ENCODE results near the gene CLTA. TPM values are rescaled to one million over a fixed set of nuclear protein-coding genes. Genes with fewer than 3 reads are reported as not detected.

Gene CLTA
- total RNA-seq, 1 experiment from 2014 or later: 195 TPM

- H2BK5ac ChIP-seq (ENCODE audit: insufficient read length, low read length): no peak overlapping the region
- no peaks in the 10 kb centered on the region for H3K27me3 ChIP-seq (ENCODE audit: insufficient read depth, low read length)
- H3K4me1 ChIP-seq (ENCODE audit: insufficient read depth, low read length): peaks cover 3% of the 10 kb centered on the region; the same call in 1 of the 2 replicates
- no peak overlapping the region for H3K4me2 ChIP-seq (ENCODE audit: insufficient read depth, insufficient read length, low read length)
- no peak overlapping the region for H3K27ac ChIP-seq (ENCODE audit: insufficient read length, low read depth, low read length)
- no peak overlapping the region for H2AK5ac ChIP-seq (ENCODE audit: insufficient read length, low read length)
- H3K79me2 ChIP-seq (ENCODE audit: insufficient read depth, low read length): no peaks in the 10 kb centered on the region
- H3K56ac ChIP-seq (ENCODE audit: insufficient read length, low read depth, low read length): no peak overlapping the region
- no peak for TF ChIP-seq CTCF (conservative IDR thresholded peaks at IDR 0.05)
- no peak for DNase-seq
- WGBS (ENCODE audit: extremely low coverage, insufficient read length, low lambda C conversion rate): no CpG with 5 or more reads among the region's 14 CpGs
- Mint-ChIP-seq H3K27me3 (ENCODE audit: low read depth) (peaks cover 21% of the 10 kb centered on the region), H3K4me1 (0 out of 4 replicates have a peak, but pooled peaks cover 0 to 4% of the 10 kb centered on the region in 2 experiments), H3K36me3 (ENCODE audit: insufficient read depth in 1 of 3, low read depth in 3 of 3) (peaks cover 13 to 19% (median 16%) of the 10 kb centered on the region in 3 experiments; a peak in 6 of 7 replicates), H3K27ac (no peak overlapping the region), H3K4me3 (no peak overlapping the region), H3K9me3 (peaks cover 12 to 13% of the 10 kb centered on the region in 2 experiments)
- H2BK12ac ChIP-seq (ENCODE audit: insufficient read length, low read depth, low read length): no peak overlapping the region
- H2BK20ac ChIP-seq (ENCODE audit: low read depth, low read length, poor library complexity, severe bottlenecking): no peak overlapping the region
- H4K5ac ChIP-seq (ENCODE audit: insufficient read length, low read depth, low read length): no peak overlapping the region
- H4K8ac ChIP-seq (replicated peaks; ENCODE audit: insufficient read length, low read depth, low read length): no peak overlapping the region
- no peaks in the 10 kb centered on the region for H4K20me1 ChIP-seq (ENCODE audit: control insufficient read depth, insufficient read depth, insufficient read length)
- no peaks in the 10 kb centered on the region for H3K9me3 ChIP-seq (ENCODE audit: control insufficient read depth, low read depth, low read length)
- no peak overlapping the region for H3T11ph ChIP-seq (ENCODE audit: low read length)
- H2BK15ac ChIP-seq (ENCODE audit: low read depth, low read length): no peak overlapping the region
- H3K9ac ChIP-seq (ENCODE audit: extremely low read depth, insufficient read length, low read length): no peak overlapping the region
- H3K18ac ChIP-seq (ENCODE audit: insufficient read length, low read depth, low read length): no peak overlapping the region
- H3K4ac ChIP-seq (ENCODE audit: low read depth, low read length): no peak overlapping the region
- no peak overlapping the region for H2AFZ ChIP-seq (ENCODE audit: low read length)
- H3K79me1 ChIP-seq (ENCODE audit: insufficient read depth, low read depth, low read length, poor library complexity, severe bottlenecking): no peaks in the 10 kb centered on the region
- H3K23me2 ChIP-seq (ENCODE audit: insufficient read length, low read depth, low read length, poor library complexity, severe bottlenecking): no peaks in the 10 kb centered on the region
- no peak overlapping the region for H2BK120ac ChIP-seq (ENCODE audit: low read depth, low read length, poor library complexity, severe bottlenecking)
- H3K23ac ChIP-seq (ENCODE audit: insufficient read length, low read depth, low read length): no peak overlapping the region
- no peak overlapping the region for H4K91ac ChIP-seq (ENCODE audit: insufficient read length, low read depth, low read length)
- no peak overlapping the region for H3K14ac ChIP-seq (ENCODE audit: insufficient read depth, low read length)
Measured at GRCh38 chr9:36147441-36148175, 43.1 kb upstream of the CLTA start.

Measured in H9 (cell line).